GM18505 (cell line): Measurements from ENCODE around the gene DDR2.
A peak's percentile ranks its signal among the peaks of the same experiment; 100 is the strongest.

Experiments
- ATAC-seq: cut with Tn5 transposase; IDR thresholded peaks from one replicate; pipeline ENCODE4 v1.9.1; 2021; ENCODE audit not compliant: unreplicated experiment
- POLR2A ChIP-seq: IDR thresholded peaks from 4 replicates; pipeline ENCODE4 v1.6.1; 2011; ENCODE audit warnings: borderline replicate concordance; ENCODE audit not compliant: insufficient read depth, insufficient read length; ENCODE audit errors: extremely low read depth

DDR2 gene

DNA sequence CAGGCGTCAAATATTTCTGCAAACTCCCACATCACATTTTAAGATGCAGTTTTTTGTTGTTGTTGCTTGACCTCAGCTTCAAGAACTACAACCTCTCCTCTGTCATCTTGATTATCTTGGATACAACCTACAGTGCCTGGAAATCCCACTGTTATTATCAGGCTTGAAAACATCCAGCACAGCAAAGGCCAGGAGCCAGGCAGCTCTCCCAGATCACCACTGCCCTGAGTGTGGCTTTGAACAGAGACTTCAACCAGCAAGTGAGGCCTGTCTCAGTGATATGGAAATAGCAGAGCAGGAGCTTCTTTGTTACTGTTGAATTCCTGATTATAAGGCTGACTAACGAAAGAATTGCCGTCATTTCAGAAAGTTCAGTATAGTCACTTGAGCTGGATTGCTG is 200.2 kb downstream of the DDR2 start:
- no peak for TF ChIP-seq POLR2A
- no peak for ATAC-seq

DNA sequence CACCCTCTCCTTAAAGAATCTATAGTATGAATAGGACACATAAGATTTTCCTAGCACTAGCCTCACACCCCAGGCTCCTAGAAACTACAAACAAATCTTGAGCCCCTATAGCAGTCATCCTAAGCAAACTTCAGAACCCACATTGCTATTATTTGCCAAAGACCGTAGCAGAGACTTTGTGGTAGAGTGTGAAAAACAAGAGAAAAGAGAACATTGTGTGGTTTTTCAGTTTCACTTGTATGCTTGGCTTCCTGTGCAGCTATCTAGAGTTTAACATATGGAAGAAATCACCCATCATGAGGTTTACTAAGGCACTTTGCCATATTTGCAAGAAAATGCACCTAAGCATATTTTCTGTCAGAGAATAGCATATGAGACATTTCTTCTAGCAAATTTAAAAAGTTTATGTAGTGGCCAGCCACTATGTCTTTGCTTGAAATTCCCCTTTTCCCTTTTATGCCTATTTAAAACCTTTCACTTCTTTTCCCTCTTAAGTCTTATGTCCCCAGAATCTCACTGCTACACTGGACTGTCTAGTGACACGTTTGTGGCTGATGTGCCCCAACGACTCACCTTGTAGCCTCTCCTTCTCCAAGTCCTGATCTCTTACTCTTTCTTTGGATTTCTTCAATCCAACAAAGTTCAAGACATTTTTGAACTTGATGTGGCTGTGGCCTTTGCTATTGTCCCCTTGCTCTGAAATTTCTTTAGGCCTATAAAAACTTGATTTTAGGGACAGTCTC is 203.1 kb downstream of the DDR2 start:
- TF ChIP-seq POLR2A = no peak
- ATAC-seq = peak; percentile 93
